CD4-positive, alpha-beta T cell treated with Interleukin-4 for 1 hour (primary cell): ENCODE measurements around the gene SLC5A9.
A peak's percentile ranks its signal among the peaks of the same experiment; 100 is the strongest.
"Not testable (repeated sequence)": the region's sequence is repeated elsewhere in the genome, so short reads cannot be mapped to it uniquely, and the experiment has no call there.

Experiments used
- DNase-seq, 2 donors: peaks; one replicate each; pipeline ENCODE4 v3.0.0-alpha.2; 2020 to 2022

Gene SLC5A9

DNA sequence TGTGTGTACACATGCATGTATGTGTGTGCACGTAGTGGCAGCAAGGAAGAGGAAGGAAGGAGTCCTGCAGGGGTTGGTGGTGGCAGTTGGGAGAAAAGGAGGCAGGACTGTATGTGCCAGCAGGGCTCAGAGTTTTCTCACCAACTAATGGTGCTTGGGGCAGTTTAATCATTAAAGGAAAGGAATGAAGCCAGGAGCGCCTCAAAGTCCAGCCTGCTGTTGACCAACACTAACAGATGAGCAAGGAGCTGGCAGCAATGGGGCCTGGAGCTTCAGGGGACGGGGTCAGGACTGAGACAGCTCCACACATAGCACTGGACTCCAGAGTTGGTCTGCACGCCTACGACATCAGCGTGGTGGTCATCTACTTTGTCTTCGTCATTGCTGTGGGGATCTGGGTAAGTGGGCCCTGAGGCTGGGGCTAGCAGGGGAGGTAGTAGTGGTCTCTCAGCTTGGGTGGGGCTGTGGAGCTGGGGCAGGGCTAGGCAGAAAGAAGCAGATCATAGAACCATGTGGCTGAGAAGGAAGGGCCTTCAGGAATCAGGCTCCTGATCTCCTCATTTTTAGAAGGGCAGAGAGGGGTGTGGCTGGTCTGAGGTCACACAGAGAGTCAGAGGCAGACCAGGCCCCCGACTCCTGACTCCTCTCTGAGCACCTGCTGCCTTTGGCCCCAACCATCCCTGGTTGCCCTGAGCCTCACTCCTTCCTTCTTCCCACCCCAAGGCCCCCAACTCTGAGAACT, at the start of gene SLC5A9:
SLC5A9 (plus strand) TSS at position 216 of the 742 bp plus-strand sequence; CDS start at position 237, 21 bp downstream.
- DNase-seq: no peak

DNA sequence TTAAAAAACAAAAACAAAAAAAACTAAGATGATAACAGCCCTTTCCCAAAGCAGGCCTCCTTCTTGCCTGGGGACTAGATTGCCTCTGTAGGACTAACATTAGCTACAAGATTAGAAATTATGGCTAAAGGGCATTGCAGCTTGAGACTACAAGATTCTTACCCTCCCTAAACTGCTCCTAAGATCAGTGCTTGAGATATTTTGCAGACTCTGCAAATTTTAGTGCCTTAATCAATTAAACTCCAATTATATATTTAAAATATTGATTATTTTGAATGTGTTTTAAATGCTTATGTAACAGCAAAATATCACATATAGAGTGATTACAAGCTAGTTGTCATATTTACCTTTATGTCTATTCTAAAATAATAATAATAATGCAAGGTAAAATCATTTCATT, 47.4 kb upstream of the SLC5A9 start:
- no peak for DNase-seq

DNA sequence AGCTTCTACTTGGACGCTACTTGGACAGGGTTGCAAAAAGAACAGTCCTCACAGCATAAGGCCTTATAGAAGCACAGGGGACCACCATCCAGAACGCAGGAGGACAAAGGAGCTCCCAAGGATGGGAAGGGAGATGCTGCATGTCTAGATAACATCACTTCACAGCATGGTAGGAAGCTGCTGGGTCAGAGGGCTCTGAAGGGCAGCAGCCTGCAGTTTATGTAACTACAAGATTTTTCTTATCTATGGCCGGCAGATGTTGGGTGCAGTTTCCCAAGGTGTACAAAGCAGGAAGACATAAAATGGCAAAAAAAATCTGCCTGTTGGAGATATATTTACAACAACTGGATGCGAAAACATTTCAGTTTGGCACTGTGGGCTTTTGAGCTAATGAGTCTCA, 45.3 kb upstream of the SLC5A9 start:
- no peak for DNase-seq

GRCh38 chr1:48181669-48182367, 40.7 kb upstream of the SLC5A9 start:
- DNase-seq: no peak

DNA sequence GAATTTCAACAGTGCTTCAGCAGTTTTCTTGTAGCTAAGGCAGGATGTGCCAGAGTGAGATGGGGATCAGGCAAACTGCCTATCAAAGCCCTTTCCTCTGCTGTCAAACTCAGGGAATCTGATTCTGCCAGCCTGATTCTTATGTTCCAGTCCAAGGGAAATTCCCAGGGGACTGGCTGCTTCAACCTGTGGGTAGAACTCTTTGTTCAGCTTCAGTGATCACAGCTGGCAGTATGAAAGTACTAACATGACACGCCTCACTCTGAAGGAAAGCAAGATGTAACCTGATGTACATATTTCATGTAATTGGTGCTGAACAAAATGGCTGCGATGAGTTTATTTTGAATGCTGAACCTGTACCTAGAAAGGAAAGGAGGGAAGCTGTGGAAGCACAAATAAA, 40.1 kb upstream of the SLC5A9 start:
- no peak for DNase-seq

GRCh38 chr1:48186306-48186839, 36.1 kb upstream of the SLC5A9 start:
- no peak for DNase-seq

- DNase-seq: no peak
Observed at GRCh38 chr1:48187969-48188563, 34.5 kb upstream of the SLC5A9 start.

GRCh38 chr1:48190881-48191280, 31.6 kb upstream of the SLC5A9 start:
- DNase-seq: no peak

- DNase-seq: no peak
Observed at GRCh38 chr1:48194801-48195200, 27.7 kb upstream of the SLC5A9 start.

GRCh38 chr1:48196237-48196636, 26.3 kb upstream of the SLC5A9 start:
- no peak for DNase-seq

DNA sequence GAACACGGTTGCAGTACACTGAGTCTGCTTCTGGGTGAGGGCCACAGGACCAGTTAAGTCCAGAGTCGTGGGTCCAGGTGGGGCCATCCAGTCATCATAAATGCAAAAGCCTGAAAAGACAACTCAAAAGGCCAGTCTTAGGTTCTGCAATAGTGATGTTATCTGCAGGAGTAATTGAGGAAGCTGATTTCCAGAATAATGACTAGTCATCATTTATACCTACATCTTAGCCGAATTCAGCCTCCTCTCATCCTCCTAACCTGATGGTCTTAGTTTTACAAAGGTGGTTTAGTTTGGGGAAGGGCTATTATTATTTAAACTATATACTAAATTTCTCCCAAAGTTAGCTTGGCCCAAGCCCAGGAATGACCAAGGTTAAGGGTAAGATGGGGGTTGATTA, 23.5 kb upstream of the SLC5A9 start:
- no peak for DNase-seq

DNA sequence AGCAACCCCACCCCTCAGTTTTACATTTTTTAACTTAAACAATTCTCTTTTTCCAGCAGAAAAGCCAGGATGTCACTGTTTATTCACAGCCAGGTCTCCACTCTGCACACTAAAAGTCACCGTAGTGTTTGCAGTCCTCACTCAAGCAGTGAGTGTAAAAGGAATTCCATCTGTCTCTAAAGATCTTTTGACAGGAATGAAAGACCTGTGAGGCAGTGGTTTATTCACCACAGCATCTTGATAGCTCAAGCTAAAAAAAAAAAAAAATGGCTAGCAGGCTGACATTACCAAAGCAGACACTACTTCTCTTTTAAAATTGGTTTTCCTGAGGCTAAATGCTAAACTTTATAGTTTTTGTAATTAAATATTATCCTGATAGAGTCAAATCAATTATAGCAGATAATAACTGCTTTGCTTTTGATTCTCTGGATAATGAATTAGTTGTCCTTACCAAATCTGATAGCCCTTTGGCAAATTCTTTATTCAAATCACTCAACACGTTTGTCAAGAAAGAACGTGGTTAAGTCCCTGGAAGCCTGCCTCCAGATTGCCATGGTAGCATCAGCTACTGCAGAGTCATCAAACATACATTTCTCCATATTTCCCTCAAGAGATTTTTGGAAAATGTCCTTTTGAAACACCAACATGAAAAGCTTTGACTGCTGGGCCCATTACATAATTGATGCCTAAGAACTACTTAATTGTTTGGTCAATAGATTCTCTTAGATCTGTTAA, 22.2 kb upstream of the SLC5A9 start:
- no peak for DNase-seq

DNA sequence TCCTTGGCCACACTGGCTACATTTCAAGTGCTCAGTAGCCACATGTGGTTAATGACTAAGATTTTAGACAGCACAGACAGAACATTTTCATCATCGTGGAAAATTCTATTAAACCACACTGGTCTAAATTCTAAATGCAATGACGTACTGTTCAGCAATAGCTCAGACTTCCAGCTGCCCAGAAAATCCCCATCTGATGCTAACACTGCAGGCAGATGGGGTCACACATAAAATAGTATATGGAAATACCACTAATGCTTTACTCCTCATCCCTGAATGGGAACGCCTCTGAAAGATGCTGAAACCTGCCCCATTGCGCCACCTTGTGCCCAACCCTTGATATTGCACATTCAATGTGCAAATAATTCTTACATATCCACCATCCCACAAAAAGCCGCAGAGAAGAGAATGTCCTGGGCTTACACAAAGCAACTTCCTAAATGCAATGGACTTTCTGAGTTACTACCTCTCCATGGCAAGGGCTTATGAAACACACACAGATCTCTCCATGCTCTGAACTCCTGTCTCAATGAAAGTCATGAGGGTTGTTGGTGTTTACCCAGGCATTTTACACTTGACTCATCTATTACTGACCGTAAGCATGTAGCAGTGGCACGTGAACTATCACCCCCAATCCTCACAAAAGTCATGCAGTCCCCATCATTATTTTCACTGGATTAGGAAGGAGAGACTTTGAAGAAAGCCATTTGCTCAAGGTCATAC, 20.3 kb upstream of the SLC5A9 start:
- DNase-seq: peak; percentile 45 to 52

DNA sequence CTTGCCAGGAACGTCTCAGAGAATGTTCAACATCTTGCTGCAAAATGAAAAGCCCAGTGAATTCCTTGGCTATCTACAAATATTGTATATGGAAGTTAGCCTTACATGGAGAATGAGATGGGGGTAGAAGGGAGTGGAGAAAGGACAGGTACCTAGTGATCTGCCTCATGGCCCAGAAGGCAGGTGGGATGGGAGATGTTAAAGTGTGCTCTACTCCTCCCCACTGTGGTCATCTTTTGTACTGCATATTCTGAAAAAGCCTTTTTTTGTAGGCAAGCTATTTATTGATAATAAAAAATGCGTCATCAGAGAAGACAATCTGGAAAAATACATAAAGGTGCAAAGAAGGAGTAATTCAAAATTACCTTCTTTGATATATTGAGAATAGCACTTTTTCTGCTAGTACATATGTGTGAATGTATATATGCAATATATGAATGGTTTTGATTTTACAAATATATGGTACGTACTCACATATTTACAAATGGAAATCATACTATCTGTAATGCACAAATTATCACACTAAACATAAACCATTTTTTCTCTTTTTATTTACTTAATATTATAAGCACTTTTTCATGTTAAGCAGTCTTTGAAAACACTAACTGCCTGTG, 19.1 kb upstream of the SLC5A9 start:
- peak in 1 of 2 donors; percentile 14 for DNase-seq

GRCh38 chr1:48205522-48205921, 17.0 kb upstream of the SLC5A9 start:
- no peak for DNase-seq

GRCh38 chr1:48206371-48206770, 16.1 kb upstream of the SLC5A9 start:
- no peak for DNase-seq

GRCh38 chr1:48207131-48207530, 15.4 kb upstream of the SLC5A9 start:
- no peak for DNase-seq

- no peak for DNase-seq
Observed at GRCh38 chr1:48207536-48208075, 14.9 kb upstream of the SLC5A9 start.

- DNase-seq: no peak
Observed at GRCh38 chr1:48208251-48208650, 14.3 kb upstream of the SLC5A9 start.

GRCh38 chr1:48208652-48209051, 13.9 kb upstream of the SLC5A9 start:
- no peak for DNase-seq

DNA sequence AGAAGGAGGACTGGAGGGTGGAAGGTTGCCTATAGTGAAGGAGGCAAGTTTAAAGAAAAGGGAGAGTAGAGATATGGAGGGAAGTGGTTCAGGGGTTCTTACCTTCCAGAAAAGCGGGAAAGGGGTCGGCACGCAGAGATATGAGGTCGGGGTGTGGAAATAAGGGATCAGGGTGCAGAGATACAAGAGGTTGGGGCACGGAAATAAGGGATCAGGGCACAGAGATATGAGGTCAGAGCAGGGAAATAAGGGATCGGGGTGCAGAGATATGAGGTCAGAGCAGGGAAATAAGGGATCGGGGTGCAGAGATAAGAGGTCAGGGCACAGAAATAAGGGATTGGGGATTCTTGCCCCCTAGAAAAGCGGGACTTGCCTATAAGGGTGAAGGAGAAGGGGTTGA, 9.1 kb upstream of the SLC5A9 start:
- not testable (repeated sequence) for DNase-seq

- not testable (repeated sequence) for DNase-seq
Observed at GRCh38 chr1:48214366-48214765, 8.2 kb upstream of the SLC5A9 start.
